HG03175 (cell line): ENCODE measurements around the gene KLK5.
A peak's percentile ranks its signal among the peaks of the same experiment; 100 is the strongest.
"Not testable (repeated sequence)": the region's sequence is repeated elsewhere in the genome, so short reads cannot be mapped to it uniquely, and the experiment has no call there.

Source experiments
- ATAC-seq: cut with Tn5 transposase; IDR thresholded peaks from one replicate; pipeline ENCODE4 v1.9.1; 2021; ENCODE audit warnings: mild to moderate bottlenecking, moderate library complexity; ENCODE audit not compliant: unreplicated experiment

KLK5 gene

GRCh38 chr19:50922317-50922853 is 30.5 kb downstream of the KLK5 start:
- ATAC-seq: peak; percentile 57

DNA sequence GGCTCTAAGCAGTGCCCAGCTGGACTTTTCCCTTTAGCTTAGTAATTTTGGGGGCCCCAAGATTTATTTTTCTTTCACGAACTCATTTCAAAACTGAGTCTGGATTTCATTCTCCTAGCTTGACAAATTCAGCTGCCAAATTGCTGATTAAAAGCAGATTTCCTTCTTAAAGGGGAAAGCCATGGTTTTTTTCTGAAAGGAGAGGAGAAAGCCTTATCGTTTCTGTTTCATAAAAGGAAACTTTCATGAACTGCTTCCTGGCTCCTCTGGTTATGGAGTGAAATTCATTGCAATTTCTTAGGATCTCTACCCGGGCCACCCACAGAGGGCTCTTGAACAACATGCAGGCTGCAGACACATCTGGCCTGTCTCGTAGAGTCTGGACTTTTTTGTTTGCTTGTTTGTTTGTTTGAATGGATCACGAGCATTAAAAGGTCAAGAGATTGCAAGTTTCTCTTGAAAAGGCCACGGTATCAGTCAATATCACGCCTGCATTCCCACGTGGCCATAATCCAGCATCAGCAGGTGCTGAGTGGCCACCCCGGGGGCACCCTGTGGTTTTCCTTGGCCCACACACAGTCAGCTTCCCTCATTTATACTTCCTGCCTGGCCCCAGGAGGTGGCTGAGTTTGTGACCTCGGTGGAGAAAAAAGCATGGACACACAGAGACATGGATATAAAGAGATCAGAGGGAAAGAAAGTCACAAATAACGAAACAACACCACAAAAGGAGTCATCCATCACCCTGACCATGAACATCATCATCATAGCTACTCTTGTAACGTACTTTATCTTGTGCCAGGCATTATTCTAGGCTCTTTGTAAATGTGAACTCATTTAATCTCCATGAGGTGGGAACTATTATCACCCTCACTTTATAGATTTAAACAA is 31.2 kb downstream of the KLK5 start:
- ATAC-seq: peak; percentile 18

GRCh38 chr19:50916069-50916468 is 36.8 kb downstream of the KLK5 start:
- ATAC-seq: no peak

- no peak for ATAC-seq
Measured at GRCh38 chr19:50912727-50913716, 39.8 kb downstream of the KLK5 start.

- ATAC-seq: no peak
Measured at GRCh38 chr19:50912102-50912599, 40.7 kb downstream of the KLK5 start.

GRCh38 chr19:50911206-50912101 is 41.4 kb downstream of the KLK5 start, which contains the start of gene KLK4:
Gene KLK4 (minus strand): TSS chr19:50911395. CDS start chr19:50910738, 657 bp downstream.
- ATAC-seq: no peak

- ATAC-seq: no peak
Measured at GRCh38 chr19:50910722-50911121, 42.1 kb downstream of the KLK5 start.

- ATAC-seq: peak; percentile 38
Measured at GRCh38 chr19:50909240-50910070, 43.4 kb downstream of the KLK5 start.

DNA sequence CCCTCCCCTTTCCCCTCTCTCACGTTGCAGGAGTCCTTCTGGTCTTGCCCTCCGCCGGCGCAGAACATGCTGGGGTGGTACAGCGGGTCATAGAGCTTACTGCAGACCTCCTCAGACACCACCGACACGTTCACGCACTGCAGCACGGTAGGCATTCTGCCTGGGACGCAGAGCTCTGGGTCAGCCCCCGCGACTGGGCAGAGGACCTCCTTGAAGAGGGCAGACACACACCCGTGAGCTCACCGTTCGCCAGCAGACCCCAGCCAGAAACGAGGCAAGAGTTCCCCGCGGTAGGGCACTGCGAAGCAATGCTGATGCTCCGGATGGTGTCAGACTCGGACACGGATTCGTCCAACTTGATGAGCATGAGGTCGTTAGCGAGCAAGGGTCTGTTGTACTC is 44.5 kb downstream of the KLK5 start:
- no peak for ATAC-seq

GRCh38 chr19:50906217-50906616 is 46.6 kb downstream of the KLK5 start:
- no peak for ATAC-seq

GRCh38 chr19:50902640-50903039 is 50.2 kb downstream of the KLK5 start:
- no peak for ATAC-seq

- ATAC-seq: no peak
Measured at GRCh38 chr19:50899569-50899968, 53.3 kb downstream of the KLK5 start.

DNA sequence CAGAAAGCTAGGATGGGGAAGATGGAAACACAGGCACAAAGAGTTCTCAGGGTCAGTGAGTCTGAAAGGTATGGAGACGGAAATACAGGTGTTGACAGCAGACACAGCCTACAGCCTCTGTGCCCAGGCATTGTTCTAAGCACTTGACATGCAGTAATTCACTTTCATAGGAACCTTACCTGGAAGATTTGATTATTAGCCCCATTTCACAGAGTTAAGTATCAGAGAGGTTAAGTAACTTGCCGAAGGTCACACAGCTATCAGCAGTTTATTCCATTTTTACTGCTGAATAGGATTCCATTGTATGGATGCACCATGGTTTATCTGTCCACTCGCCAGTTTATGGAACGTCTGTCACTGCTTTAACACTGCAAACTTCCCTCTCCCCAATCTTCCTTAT is 54.8 kb downstream of the KLK5 start:
- no peak for ATAC-seq

DNA sequence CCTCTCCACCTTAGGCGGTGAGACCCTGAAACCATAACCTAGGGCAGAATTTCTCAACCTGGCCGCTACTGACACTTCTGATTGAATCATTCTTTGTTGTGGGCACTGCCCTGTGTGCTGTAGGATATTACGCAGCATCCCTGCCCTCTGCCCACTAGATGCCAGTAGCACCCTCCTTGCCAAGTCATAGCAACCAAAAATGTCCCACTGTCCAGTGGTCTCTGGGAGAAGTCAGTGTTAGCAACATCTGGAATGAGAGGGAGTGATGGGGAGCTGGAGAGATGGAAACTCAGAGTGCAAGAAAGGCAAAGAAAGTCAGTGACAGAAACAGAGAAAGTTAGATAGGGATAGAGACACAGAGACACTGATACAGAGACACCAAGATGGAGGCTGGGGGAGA is 55.2 kb downstream of the KLK5 start:
- ATAC-seq: no peak

GRCh38 chr19:50897191-50897607 is 55.6 kb downstream of the KLK5 start:
- ATAC-seq: peak; percentile 41

GRCh38 chr19:50896591-50897190 is 56.1 kb downstream of the KLK5 start:
- ATAC-seq: peak; percentile 83

GRCh38 chr19:50896089-50896590 is 56.7 kb downstream of the KLK5 start:
- ATAC-seq: not testable (repeated sequence)
